ENCODE data around the gene PCGF5.

- TF ChIP-seq CTCF (conservative IDR thresholded peaks at IDR 0.05; ENCODE audit: low read length) (no peak), EZH2phosphoT487 (IDR thresholded peaks at IDR 0.05; ENCODE audit: borderline replicate concordance) (no peak)
Measured at GRCh38 chr10:91190388-91190870, 30.0 kb upstream of the PCGF5 start.
